GM15510 (cell line): ENCODE results near the gene PRKACB.

Source experiments
- POLR2A ChIP-seq: IDR thresholded peaks from 3 replicates; pipeline ENCODE4 v1.6.1; 2011; ENCODE audit warnings: borderline replicate concordance; ENCODE audit not compliant: insufficient read length; ENCODE audit errors: extremely low read depth

PRKACB gene

DNA sequence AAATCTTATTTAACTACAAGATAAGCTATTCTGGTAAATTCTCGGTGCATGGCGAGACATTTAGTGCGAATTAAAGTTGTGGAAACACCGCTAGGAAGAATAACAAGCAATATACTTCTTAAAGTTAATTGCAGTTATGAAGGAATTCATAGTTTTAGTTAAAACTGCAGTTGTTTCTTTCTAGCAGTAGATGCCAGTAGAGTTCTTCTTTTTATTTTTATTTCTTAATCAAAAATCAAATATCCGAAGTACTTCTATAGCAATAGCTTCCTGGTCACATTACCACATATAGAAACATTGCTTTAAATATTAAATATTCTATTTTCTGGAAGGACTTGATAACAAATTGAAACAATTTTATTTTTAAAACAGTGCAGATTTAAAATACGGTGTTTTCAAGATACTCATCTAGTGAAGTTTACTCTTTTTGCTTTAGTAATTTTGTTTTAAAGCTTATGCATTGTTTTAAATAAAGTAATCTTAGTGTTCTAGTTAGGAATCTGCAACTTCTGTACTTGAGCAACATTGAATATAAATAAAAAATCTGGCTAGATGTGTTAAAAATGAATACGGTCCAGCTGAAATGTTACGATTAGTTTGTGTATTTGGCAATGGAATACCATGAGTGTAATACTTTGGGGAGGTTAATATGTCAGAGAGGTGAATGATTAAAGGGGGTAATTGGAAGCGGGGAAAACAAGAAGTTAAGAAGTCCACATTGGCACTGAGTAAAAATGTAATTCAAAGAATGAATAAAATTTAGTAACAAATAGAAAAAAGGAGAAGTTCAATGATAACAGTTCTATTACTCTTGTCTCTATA lies 2.7 kb upstream of the PRKACB start:
- no peak for TF ChIP-seq POLR2A

DNA sequence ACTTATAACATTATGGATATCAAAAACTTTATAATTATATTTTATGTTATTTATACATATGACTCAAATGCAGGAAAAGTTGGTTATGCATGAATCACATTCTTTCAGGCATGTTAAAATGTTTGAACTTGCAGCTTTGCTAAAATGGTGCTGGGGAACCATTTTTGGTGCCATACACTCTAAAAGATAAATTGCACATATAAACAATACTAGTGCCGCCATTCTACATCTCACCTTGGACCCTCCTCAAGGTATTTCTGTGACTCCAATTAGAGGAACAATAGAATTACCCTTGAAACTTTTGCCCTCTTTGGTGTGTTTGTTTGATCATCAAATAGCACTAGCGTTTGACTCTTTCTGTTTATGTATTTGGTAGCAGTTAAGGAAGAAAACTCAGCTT lies 997 bp downstream of the PRKACB start:
- no peak for TF ChIP-seq POLR2A

DNA sequence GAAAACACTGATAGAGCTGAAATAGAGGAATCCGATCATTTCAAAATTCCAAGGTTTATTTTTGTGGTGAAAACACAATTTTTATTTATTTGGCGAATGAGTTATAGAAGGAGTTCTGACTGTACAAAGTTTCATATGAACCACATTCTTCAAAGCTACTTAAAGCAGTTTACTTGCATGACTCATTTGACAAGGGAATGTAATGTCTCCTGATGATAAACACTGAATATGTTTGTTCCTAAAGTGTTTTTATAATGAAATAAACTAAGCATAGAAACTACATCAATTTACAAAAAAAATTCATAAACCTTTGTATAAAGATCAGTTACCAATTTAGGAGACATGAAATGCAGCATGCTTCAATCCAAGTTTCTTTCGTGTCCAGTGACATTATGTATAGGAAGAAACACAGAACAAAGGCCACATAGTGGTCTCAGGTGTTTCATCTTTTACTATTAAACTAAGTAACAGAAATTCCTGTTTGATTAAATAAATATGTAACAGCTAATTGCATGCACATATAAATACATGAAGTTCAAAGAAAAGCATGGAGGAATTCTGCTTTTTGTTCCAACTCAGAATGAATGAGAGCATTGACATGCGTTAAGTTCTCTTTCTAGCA lies 2.5 kb downstream of the PRKACB start:
- no peak for TF ChIP-seq POLR2A

DNA sequence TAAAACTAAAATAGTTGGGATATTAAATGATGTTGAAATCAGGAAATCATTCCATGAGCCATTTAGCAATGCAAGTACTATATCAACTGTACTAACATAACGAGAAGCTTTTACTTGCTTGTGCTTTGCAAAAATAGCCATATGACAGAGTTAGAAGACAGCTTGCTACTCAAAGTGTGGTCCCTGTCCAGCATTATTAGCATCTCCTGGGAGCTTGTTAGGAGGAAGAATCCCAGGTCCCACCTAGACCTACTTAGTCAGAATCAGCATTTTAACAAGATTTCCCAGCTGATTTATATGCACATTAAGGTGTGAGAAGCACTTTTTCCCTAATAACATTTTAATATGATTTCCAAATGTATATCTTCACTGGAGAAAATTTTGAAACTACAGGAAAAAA lies 4.7 kb downstream of the PRKACB start:
- TF ChIP-seq POLR2A: no peak

DNA sequence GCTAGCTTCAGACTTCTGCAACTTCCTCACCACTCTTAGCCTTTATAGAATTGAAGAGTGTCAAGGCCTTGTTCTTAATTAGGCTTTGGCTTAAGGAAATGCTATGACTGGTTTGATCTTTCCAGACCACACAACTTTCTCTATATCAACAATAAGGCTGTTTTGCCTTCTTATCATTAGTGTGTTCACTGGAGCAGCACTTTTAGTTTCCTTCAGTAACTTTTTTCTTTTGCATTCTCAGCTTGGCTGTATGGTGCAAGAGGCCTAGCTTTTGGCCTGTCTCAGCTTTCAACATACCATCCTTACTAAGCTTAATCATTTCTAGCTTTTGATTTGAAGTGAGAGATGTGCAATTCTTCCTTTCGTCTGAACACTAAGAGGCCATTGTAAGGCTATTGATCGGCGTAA lies 8.6 kb downstream of the PRKACB start:
- no peak for TF ChIP-seq POLR2A

DNA sequence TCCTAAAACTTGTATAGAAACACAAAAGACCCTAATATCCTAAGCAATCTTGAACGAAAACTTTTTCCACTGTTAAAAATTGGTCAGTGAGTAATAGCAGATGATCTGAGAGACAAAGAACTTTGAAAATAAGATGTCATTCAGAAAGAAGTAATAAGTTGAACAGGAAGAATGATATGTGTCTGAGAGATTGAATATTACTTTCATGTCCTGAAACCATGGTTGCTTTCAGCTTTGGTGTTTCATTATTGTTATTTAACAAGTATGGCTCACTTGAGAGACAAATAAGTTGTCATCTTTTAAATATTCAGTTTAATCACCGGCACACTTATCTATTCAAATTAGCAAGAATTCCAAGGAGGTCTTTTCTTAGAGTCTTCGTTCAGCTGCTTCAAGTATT lies 11.4 kb downstream of the PRKACB start:
- no peak for TF ChIP-seq POLR2A

DNA sequence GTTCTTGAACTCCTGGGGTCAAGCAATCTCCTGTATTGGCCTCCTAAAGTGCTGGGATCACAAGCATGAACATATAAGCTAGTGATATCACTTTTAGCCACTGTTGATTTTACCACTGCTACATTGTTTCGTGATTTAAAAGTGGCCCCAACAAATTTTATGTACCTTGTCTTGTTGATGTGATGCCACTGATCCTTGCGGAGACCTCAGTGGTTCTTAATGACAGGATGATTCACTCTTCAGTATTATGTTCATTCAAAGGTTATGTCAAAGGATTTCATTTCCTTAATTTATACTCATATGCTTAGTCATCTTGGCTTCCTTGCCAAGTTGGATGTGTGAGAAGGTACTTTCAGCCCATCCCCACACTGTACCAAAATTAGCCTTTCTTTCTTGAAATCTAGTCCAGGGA lies 12.1 kb downstream of the PRKACB start:
- no peak for TF ChIP-seq POLR2A

DNA sequence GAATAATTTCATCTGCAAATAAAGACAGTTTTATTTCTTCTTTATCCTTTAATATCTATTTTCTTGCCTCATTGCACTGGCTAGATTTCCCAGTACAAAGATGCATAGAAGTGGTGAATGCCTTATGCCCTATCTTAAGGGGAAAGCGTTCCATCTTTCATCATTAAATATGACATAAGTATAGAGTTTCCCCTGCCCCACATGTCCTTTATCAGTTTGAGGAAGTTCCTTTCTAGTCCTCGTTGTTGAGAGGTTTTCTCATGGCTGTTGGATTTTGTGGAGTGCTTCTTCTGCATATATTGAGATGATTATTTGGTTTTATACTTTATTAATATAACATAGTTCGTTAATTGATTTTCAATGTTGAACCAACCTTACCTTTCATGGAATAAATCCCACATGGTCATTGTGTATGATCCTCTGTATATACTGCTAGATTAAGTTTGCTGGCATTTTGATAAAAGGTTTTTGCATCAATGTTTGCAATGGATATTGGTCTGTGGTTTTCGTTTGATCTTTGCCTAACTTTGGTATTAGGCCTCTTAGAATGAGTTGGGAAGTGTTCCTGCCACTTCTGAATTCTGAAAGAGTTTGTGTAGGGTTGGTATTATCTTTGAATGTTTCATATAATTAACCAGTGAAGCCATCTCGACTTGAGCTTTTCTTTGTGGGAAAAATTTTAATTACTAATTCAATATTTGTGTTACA lies 15.6 kb downstream of the PRKACB start:
- no peak for TF ChIP-seq POLR2A

DNA sequence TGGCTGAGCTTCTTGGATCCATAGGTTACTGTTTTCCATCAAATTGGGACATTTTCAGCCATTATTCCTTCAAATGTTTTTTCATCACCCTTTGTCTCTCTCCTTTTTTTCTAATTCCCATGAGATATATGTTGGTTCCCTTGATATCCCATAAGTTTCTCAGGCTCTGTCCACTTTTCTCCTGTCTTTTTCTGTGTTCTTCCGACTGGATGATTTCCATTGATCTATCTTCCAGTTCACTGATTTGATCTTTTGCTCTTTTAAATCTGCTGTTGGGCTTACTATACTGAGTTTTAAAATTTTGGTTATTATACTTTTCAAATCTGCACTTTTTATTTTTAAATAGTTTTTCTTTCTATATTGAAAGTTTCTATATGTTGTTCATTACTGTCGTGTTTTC lies 18.2 kb downstream of the PRKACB start:
- no peak for TF ChIP-seq POLR2A

DNA sequence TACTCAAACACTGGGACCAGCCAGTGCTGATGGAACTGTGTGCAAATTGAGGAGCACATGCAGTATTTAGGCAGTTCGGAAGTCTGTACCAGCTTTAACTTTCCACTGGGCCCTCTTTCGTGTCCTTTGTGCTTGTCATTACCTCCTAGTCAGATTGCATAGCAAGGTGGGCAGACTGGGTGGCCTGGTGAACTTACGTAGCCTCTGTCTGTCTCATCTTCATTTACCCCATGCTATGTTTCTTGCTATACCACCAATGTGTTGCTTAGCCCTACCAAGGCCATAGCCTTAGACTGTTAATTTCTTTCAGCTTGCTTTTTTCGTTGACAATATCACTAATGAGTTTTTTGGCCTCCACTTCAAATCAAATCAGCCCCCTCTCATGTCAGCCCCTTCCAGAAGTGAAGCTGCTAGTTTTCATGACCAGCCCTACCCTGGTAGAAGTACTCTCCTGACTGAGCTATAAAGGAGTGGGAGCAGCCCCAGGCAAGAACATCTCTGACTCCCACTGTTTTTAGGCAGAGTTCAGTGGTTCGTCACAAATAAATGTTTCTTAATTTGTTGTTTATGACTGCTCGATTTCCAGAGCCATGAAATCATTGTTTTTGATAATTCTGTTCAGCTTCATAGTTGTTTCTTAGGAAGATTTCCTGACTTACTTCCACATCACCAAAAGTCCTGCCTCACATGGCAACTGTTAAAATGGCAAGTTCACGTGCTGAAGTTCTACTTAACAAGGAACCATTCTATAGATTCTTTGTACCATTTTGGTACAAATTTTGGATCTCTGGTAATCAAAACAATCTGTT lies 19.3 kb downstream of the PRKACB start:
- TF ChIP-seq POLR2A: no peak

DNA sequence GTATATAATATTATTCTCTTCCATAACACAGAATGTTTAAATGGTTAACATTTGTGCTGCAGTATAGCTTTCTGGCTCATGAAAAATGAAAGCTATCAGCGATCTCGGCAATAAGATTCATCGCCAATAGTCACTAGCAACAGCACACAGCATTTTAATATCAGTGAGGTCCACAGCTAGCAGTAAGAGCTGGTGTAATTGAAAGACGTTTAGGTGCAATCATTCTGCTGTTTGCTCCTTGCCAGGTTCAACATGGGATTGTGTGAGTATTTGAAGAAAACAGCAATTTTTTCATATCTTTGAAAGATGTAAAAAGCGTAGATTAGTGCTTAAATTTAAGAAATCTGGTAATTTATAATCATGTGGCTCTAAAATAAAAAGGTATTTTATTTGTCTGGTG lies 20.1 kb downstream of the PRKACB start:
- TF ChIP-seq POLR2A: no peak

DNA sequence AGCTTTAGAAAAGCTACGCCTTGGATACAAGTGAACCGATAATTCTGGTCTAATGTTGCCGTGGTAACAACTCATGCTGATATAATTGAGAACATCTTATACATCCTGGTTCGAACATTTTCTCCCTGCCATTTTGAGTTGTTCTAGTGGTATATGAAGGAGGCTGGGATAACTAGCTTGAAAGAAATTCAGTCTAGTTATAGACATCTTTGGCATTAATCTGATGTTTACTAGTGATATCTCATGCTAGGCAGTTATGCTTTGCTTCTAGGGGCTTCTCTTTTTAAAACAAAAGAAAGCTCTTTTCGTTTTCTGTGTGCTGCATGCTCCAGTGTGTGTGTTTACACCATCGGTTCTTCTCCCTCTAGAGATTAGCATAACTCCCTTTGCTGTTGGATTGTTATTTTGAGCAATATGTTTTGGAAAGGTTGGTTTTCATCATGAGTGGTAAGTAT lies 20.5 kb downstream of the PRKACB start:
- no peak for TF ChIP-seq POLR2A

DNA sequence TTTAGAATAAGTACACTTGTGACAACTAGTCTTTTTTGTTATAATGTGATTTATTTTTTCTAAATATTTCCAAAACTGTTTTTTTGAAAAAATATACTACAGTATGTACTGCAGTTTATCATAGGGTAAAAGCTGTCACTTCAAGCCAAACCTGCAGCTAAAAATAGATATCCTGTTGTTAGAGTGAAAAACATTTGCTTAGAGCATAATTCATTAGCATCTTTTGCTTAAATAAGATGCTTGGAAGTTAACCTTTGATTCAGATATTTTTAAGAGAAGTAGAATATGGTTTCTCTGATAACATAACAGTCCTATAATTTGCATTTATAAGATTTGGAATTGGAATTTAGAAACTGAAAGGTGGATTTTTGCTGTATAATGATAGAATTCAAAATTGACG lies 21.5 kb downstream of the PRKACB start:
- no peak for TF ChIP-seq POLR2A

DNA sequence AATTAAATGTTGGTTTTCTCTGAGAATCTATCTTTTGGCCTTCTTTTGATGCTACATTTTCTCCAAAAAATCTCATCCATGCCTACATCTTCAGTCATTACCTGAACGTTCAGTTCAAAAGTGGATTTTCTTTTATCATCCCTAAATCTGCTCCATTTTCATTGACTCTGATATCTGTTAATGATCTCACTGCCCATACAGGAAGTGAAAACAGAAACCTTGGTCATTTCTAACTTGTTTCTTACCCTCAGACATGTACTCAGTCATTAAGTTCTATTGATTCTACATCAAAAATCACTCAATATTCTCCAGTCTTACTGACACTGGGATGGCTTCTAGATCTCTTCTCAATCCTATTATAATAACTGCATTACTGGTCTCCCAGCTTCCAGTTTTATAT lies 22.7 kb downstream of the PRKACB start:
- TF ChIP-seq POLR2A: no peak

DNA sequence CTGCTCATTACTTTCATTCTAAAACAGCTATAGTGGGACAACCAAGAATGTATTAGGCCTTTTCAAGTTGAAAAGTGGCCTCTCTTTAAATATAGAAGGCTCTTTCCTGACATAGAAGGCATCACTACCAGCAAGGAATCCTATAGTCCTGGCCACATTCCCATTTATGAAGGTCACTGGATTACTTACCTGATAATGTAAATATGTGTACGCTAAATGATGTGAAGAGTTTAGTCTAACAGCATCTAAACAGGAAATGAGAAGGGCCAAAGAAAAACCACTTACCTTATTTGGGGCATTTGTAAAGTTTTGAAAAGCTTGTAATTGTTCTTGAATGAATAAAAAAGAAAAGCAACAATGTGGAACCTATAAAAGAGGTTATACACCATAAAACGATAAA lies 24.7 kb downstream of the PRKACB start:
- no peak for TF ChIP-seq POLR2A
